Muscle of arm (tissue), 12 donors: ENCODE data around the gene PRKCA. TPM values are rescaled to one million over a fixed set of nuclear protein-coding genes. Genes with fewer than 3 reads are reported as not detected.

ENCODE experiments used
- DNase-seq: peaks from one replicate; pipeline ENCODE4 v3.0.0-alpha.2; 2013
- polyA plus RNA-seq, 12 donors: library from polyadenylated mRNA; unstranded; fragments of 120-200 nt; gene quantifications; one replicate each; pipeline ENCODE4 v1.2.1, GENCODE V29; 2013; ENCODE audit not compliant: insufficient read length in 12 of 12

Gene PRKCA
- polyA plus RNA-seq, 12 donors: 2.5 to 9.1 (median 3.4) TPM; not detected in 1

- DNase-seq: no peak
Observed at GRCh38 chr17:66799849-66800537, 497.6 kb downstream of the PRKCA start.

GRCh38 chr17:66803474-66803951 is 501.1 kb downstream of the PRKCA start:
- DNase-seq: no peak

- DNase-seq: no peak
Observed at GRCh38 chr17:66805567-66805966, 503.2 kb downstream of the PRKCA start.

- no peak for DNase-seq
Observed at GRCh38 chr17:66807182-66807581, 504.8 kb downstream of the PRKCA start.

GRCh38 chr17:66809408-66809807 is 507.0 kb downstream of the PRKCA start:
- DNase-seq: no peak

- no peak for DNase-seq
Observed at GRCh38 chr17:66810951-66811682, 508.7 kb downstream of the PRKCA start.

GRCh38 chr17:66811683-66812054 is 509.3 kb downstream of the PRKCA start:
- DNase-seq: no peak

- no peak for DNase-seq
Observed at GRCh38 chr17:66812571-66812970, 510.2 kb downstream of the PRKCA start.

- DNase-seq: no peak
Observed at GRCh38 chr17:66813296-66813695, 510.9 kb downstream of the PRKCA start.

- DNase-seq: no peak
Observed at GRCh38 chr17:66814026-66814425, 511.6 kb downstream of the PRKCA start.

- no peak for DNase-seq
Observed at GRCh38 chr17:66814570-66814969, 512.2 kb downstream of the PRKCA start.

GRCh38 chr17:66817750-66818149 is 515.3 kb downstream of the PRKCA start:
- no peak for DNase-seq

GRCh38 chr17:66819466-66819865 is 517.1 kb downstream of the PRKCA start:
- DNase-seq: no peak

GRCh38 chr17:66822009-66822408 is 519.6 kb downstream of the PRKCA start:
- no peak for DNase-seq

GRCh38 chr17:66826856-66827255 is 524.4 kb downstream of the PRKCA start:
- DNase-seq: no peak

- DNase-seq: peak; percentile 80
Observed at GRCh38 chr17:66829386-66829864, 527.0 kb downstream of the PRKCA start.

GRCh38 chr17:66829883-66830282 is 527.5 kb downstream of the PRKCA start:
- no peak for DNase-seq

GRCh38 chr17:66830451-66830850 is 528.0 kb downstream of the PRKCA start:
- DNase-seq: no peak

- no peak for DNase-seq
Observed at GRCh38 chr17:66831383-66832210, 529.2 kb downstream of the PRKCA start.

GRCh38 chr17:66833201-66833600 is 530.8 kb downstream of the PRKCA start:
- DNase-seq: no peak

GRCh38 chr17:66834426-66834918 is 532.1 kb downstream of the PRKCA start:
- DNase-seq: no peak

GRCh38 chr17:66834919-66835454 is 532.6 kb downstream of the PRKCA start, which contains the start of gene CACNG5:
CACNG5 (plus strand) TSS chr17:66835117; CDS start chr17:66877333, 42,216 bp downstream.
- no peak for DNase-seq
